HCT116 (cell line): ENCODE results near the gene MYBPH. TPM values are rescaled to one million over a fixed set of nuclear protein-coding genes. Genes with fewer than 3 reads are reported as not detected.

Source experiments
- ATAC-seq: fragments of 200-7000 bp; cut with Tn5 transposase; 2 replicates; pipeline ENCODE4 v1.9.1; 2020; ENCODE audit warnings: mild to moderate bottlenecking, moderate library complexity
- BruUV-seq: library from RNA; stranded (reverse); fragments of 400-500 nt; replicated peaks from 2 replicates; lab custom pipeline; 2021; lab: Mats Ljungman, UMichigan
- CTCF ChIA-PET: fragments of 300-600 bp; sonication (Branson Sonifier 250); formaldehyde crosslinking; loops from one replicate; lab custom pipeline; 2021; ENCODE audit warnings: antibody characterized with exemption; lab: Charles Lee
- POLR2A ChIA-PET: fragments of 300-600, 350-600 bp; sonication (Branson Sonifier 250); formaldehyde crosslinking; loops from one replicate; lab custom pipeline; 2021; ENCODE audit warnings: antibody characterized with exemption; lab: Charles Lee
- RAD21 ChIA-PET, 2 experiments: fragments of 300-600 bp; sonication (Branson Sonifier 250); formaldehyde crosslinking; loops; one replicate each; lab custom pipeline; 2023; ENCODE audit warnings: low total read pairs in 2 of 2; ENCODE audit not compliant: uncharacterized antibody in 2 of 2, unreplicated experiment in 2 of 2, low non-redundant PET in 1 of 2; lab: Charles Lee
- DNase-seq: peaks from one replicate; pipeline ENCODE4 v3.0.0-alpha.2; 2010; ENCODE audit warnings: low read depth, low spot score
- H2AFZ ChIP-seq: fragments of 200-600 bp; shearing (Covaris generic), sonication (generic); 2 replicates; pipeline ENCODE4 v1.6.1; 2017; ENCODE audit warnings: low read depth, mixed run types, mixed read lengths, antibody characterized with exemption, low read length; ENCODE audit not compliant: poor library complexity, severe bottlenecking
- H3K27ac ChIP-seq: 2 replicates; pipeline ENCODE4 v1.5.1; 2012; ENCODE audit warnings: low read depth, low read length
- H3K27me3 ChIP-seq: fragments of 200-600 bp; sonication (generic); 2 replicates; pipeline ENCODE4 v1.6.1; 2016; ENCODE audit warnings: mixed run types, low read length, mixed read lengths; ENCODE audit not compliant: insufficient read depth
- H3K36me3 ChIP-seq, 2 experiments: fragments of 200-500 bp in 1 of 2; fragments of 200-600 bp in 1 of 2; sonication (Bioruptor generic) in 1 of 2; sonication (generic) in 1 of 2; 2 replicates each; pipeline versions ENCODE4 v1.5.1 to v1.6.1; 2014 to 2016; ENCODE audit warnings: low read length in 2 of 2, inconsistent platforms in 1 of 2, mixed read lengths in 1 of 2, mixed run types in 1 of 2; ENCODE audit not compliant: insufficient read depth in 2 of 2, control insufficient read depth in 1 of 2
- H3K4me1 ChIP-seq, 2 experiments: fragments of 200-600 bp in 1 of 2; sonication (generic) in 1 of 2; 2 replicates each; pipeline versions ENCODE4 v1.5.1 to v1.6.1; 2012 to 2017; ENCODE audit warnings: low read length in 2 of 2, inconsistent platforms in 1 of 2, mild to moderate bottlenecking in 1 of 2, mixed read lengths in 1 of 2, mixed run types in 1 of 2, moderate library complexity in 1 of 2; ENCODE audit not compliant: insufficient read depth in 2 of 2, control insufficient read depth in 1 of 2
- H3K4me2 ChIP-seq: fragments of 200-600 bp; sonication (generic); 2 replicates; pipeline ENCODE4 v1.6.1; 2017; ENCODE audit warnings: mixed run types, low read length, mixed read lengths
- H3K4me3 ChIP-seq, 2 experiments: fragments of 200-600 bp in 1 of 2; sonication (generic) in 1 of 2; replicated peaks in 1 of 2; 2 replicates each; pipeline ENCODE4 v1.5.1; 2011 to 2016; ENCODE audit warnings: low read length in 2 of 2, control low read depth in 1 of 2, low read depth in 1 of 2, mild to moderate bottlenecking in 1 of 2, mixed read lengths in 1 of 2, mixed run types in 1 of 2
- H3K79me2 ChIP-seq: fragments of 200-600 bp; sonication (generic); 2 replicates; pipeline ENCODE4 v1.6.1; 2017; ENCODE audit warnings: mild to moderate bottlenecking, mixed run types, low read length, moderate library complexity, mixed read lengths; ENCODE audit not compliant: insufficient read depth
- H3K9ac ChIP-seq: fragments of 200-600 bp; sonication (generic); 2 replicates; pipeline ENCODE4 v1.6.1; 2016; ENCODE audit warnings: low read length, mixed read lengths
- H3K9me2 ChIP-seq: fragments of 200-600 bp; sonication (generic), shearing (Covaris generic); 2 replicates; pipeline ENCODE4 v1.6.1; 2017; ENCODE audit warnings: mixed run types, mild to moderate bottlenecking, moderate library complexity; ENCODE audit not compliant: insufficient read depth
- H3K9me3 ChIP-seq, 2 experiments: fragments of 200-500 bp in 1 of 2; fragments of 200-600 bp in 1 of 2; sonication (Bioruptor generic) in 1 of 2; sonication (generic) in 1 of 2; 2 replicates each; pipeline ENCODE4 v1.6.1; 2014 to 2017; ENCODE audit warnings: low read length in 2 of 2, mixed read lengths in 2 of 2, inconsistent platforms in 1 of 2, low read depth in 1 of 2, mild to moderate bottlenecking in 1 of 2, mixed run types in 1 of 2, moderate library complexity in 1 of 2; ENCODE audit not compliant: control insufficient read depth in 1 of 2, insufficient read depth in 1 of 2
- H4K20me1 ChIP-seq: fragments of 200-600 bp; sonication (generic), shearing (Covaris generic); 2 replicates; pipeline ENCODE4 v1.6.1; 2017; ENCODE audit warnings: mixed run types, mild to moderate bottlenecking, moderate library complexity; ENCODE audit not compliant: insufficient read depth
- CTCF ChIP-seq, 3 experiments: fragments of 200-600 bp in 1 of 3; sonication (generic) in 1 of 3; IDR thresholded peaks in 2 of 3; conservative IDR thresholded peaks in 1 of 3; 2 replicates each; pipeline ENCODE4 v1.5.1; 2012 to 2017; ENCODE audit warnings: low read depth in 2 of 3, low read length in 2 of 3, antibody characterized with exemption in 1 of 3, borderline replicate concordance in 1 of 3, control low read depth in 1 of 3, mild to moderate bottlenecking in 1 of 3, mixed read lengths in 1 of 3, mixed run types in 1 of 3, moderate library complexity in 1 of 3; ENCODE audit not compliant: insufficient read depth in 1 of 3
- EGR1 ChIP-seq: IDR thresholded peaks from 2 replicates; pipeline ENCODE4 v1.6.1; 2012; ENCODE audit warnings: low read depth
- EZH2phosphoT487 ChIP-seq: fragments of 200-600 bp; IDR thresholded peaks from 2 replicates; pipeline ENCODE4 v1.6.1; 2018; ENCODE audit warnings: antibody characterized with exemption, borderline replicate concordance
- MAX ChIP-seq: IDR thresholded peaks from 2 replicates; pipeline ENCODE4 v1.6.1; 2012
- POLR2A ChIP-seq: IDR thresholded peaks from 2 replicates; pipeline ENCODE4 v1.7.0; 2011; ENCODE audit warnings: borderline replicate concordance; ENCODE audit not compliant: insufficient read depth, insufficient read length; ENCODE audit errors: extremely low read depth
- SIN3A ChIP-seq: IDR thresholded peaks from 2 replicates; pipeline ENCODE4 v1.6.1; 2012; ENCODE audit warnings: low read depth
- SP1 ChIP-seq: IDR thresholded peaks from 2 replicates; pipeline ENCODE4 v1.6.1; 2012; ENCODE audit warnings: low read depth
- YY1 ChIP-seq: IDR thresholded peaks from 2 replicates; pipeline ENCODE4 v1.6.1; 2011; ENCODE audit warnings: low read length, low read depth, moderate library complexity, mild to moderate bottlenecking; ENCODE audit not compliant: insufficient replicate concordance; ENCODE audit errors: extremely low read depth
- ZFX ChIP-seq: fragments of 450-650 bp; IDR thresholded peaks from 2 replicates; pipeline ENCODE4 v1.6.1; 2017
- intact Hi-C: fragments of 100-400 bp; cut with micrococcal nuclease; formaldehyde crosslinking; loops from 2 replicates; pipeline ENCODE4 v1.10.0; 2022
- total RNA-seq: library from RNA; stranded (reverse); gene quantifications from one replicate; pipeline ENCODE4 v1.2.1, GENCODE V29; 2021; ENCODE audit not compliant: unreplicated experiment
- TF ChIP-seq, protein P1 (sequence below): IDR thresholded peaks from 2 replicates; pipeline ENCODE4 v1.6.1; 2012

Gene MYBPH
- total RNA-seq, 1 experiment from 2014 or later, result 0.22 TPM

DNA sequence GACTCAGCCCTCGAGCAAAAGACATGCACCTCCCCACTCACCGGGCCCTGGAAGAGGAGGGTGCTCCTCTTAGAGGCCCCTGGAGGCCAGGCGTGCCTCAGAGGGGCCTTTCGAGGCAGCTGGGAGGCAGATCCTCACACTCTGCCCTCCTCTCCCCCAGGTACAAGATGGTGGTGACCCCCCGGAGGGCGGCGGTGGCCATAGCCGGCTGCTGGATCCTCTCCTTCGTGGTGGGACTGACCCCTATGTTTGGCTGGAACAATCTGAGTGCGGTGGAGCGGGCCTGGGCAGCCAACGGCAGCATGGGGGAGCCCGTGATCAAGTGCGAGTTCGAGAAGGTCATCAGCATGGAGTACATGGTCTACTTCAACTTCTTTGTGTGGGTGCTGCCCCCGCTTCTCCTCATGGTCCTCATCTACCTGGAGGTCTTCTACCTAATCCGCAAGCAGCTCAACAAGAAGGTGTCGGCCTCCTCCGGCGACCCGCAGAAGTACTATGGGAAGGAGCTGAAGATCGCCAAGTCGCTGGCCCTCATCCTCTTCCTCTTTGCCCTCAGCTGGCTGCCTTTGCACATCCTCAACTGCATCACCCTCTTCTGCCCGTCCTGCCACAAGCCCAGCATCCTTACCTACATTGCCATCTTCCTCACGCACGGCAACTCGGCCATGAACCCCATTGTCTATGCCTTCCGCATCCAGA is 10.4 kb downstream of the MYBPH start:
- ChIA-PET CTCF (interaction anchor here (1.0 to 1.2 kb wide), 2 partner anchors 8 to 126 kb away, joined by 3 to 4 read pairs; no protein-coding TSS in a partner anchor), POLR2A (no interaction called here)
- BruUV-seq, result no TSS peak

GRCh38 chr1:203163891-203164635 is 11.6 kb downstream of the MYBPH start:
- H3K79me2 ChIP-seq, result no peaks in the 10 kb centered on the region
- ChIA-PET POLR2A (no interaction called here), CTCF (interaction anchor here (1.0 to 1.2 kb wide), 2 partner anchors 9 to 125 kb away, joined by 3 to 4 read pairs; no protein-coding TSS in a partner anchor), RAD21 (no interaction called here)
- DNase-seq (no peak), ATAC-seq (no peak)
- no peaks in the 10 kb centered on the region for H3K9me2 ChIP-seq
- TF ChIP-seq YY1 (no peak), EGR1 (no peak), CTCF (IDR thresholded peaks at IDR 0.05 in 2 of 3, conservative IDR thresholded peaks at IDR 0.05 in 1 of 3; ENCODE audit: borderline replicate concordance in 1 of 3, insufficient read depth in 1 of 3, low read depth in 2 of 3, low read length in 2 of 3) (no peak), SIN3A (no peak)
- peaks cover 5 to 21% of the 10 kb centered on the region in 2 experiments; a peak in 3 of 4 replicates for H3K4me1 ChIP-seq
- no peak overlapping the region for H3K9ac ChIP-seq
- H3K9me3 ChIP-seq, result no peaks in the 10 kb centered on the region
- no peaks in the 10 kb centered on the region for H4K20me1 ChIP-seq
- H3K4me3 ChIP-seq, result no peak overlapping the region
- BruUV-seq, result no TSS peak
- no peaks in the 10 kb centered on the region for H3K27me3 ChIP-seq
- intact Hi-C loops, result no loop called here
- no peak overlapping the region for H3K27ac ChIP-seq
- no peaks in the 10 kb centered on the region for H3K36me3 ChIP-seq
- no peak overlapping the region for H3K4me2 ChIP-seq
- H2AFZ ChIP-seq, result no peak overlapping the region

More for the DNA sequence above, 10.4 kb downstream of the MYBPH start:
- Histone ChIP-seq H2AFZ (no peak overlapping the region), H3K79me2 (no peaks in the 10 kb centered on the region), H3K27ac (no peak overlapping the region), H3K9ac (no peak overlapping the region), H3K4me2 (no peak overlapping the region), H3K4me1 (peaks cover 5 to 21% of the 10 kb centered on the region in 2 experiments; a peak in 3 of 4 replicates), H3K4me3 (no peak overlapping the region), H3K36me3 (no peaks in the 10 kb centered on the region), H3K27me3 (no peaks in the 10 kb centered on the region), H3K9me3 (no peaks in the 10 kb centered on the region), H4K20me1 (no peaks in the 10 kb centered on the region), H3K9me2 (no peaks in the 10 kb centered on the region)
- intact Hi-C loops, result no loop called here
- TF ChIP-seq EZH2phosphoT487, result no peak
- TF ChIP-seq MAX, result no peak
- TF ChIP-seq, protein P1, sequence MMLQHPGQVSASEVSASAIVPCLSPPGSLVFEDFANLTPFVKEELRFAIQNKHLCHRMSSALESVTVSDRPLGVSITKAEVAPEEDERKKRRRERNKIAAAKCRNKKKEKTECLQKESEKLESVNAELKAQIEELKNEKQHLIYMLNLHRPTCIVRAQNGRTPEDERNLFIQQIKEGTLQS, result no peak
- no peak for TF ChIP-seq SP1
- TF ChIP-seq ZFX, result no peak
- no peak for TF ChIP-seq POLR2A
- DNase-seq, result no peak
- RAD21 ChIA-PET, result no interaction called here
- ATAC-seq, result no peak
